GM23338 (cell line): ENCODE measurements around the gene MTHFS. TPM values are rescaled to one million over a fixed set of nuclear protein-coding genes. Genes with fewer than 3 reads are reported as not detected.

ENCODE experiments used
- ATAC-seq: fragments of 200-7000 bp; cut with Tn5 transposase; 3 replicates; pipeline ENCODE4 v1.9.1; 2020
- DNase-seq: peaks from one replicate; pipeline ENCODE4 v3.0.0-alpha.2; 2015; ENCODE audit warnings: low spot score
- H2AFZ ChIP-seq: fragments of 200-600 bp; sonication (generic); 2 replicates; pipeline ENCODE4 v1.8.0; 2016; ENCODE audit warnings: antibody characterized with exemption, mild to moderate bottlenecking, moderate library complexity
- H3F3A ChIP-seq: fragments of 200-600 bp; sonication (generic); replicated peaks from 2 replicates; pipeline ENCODE4 v1.8.0; 2017; ENCODE audit warnings: antibody characterized with exemption, mixed run types, low read depth
- H3K27ac ChIP-seq: fragments of 200-600 bp; sonication (generic); 2 replicates; pipeline ENCODE4 v1.6.1; 2016; ENCODE audit warnings: low read depth
- H3K27me3 ChIP-seq: fragments of 200-600 bp; sonication (generic); 2 replicates; pipeline ENCODE4 v1.8.0; 2016; ENCODE audit warnings: mild to moderate bottlenecking, mixed run types, moderate library complexity; ENCODE audit not compliant: insufficient read depth
- H3K36me3 ChIP-seq: fragments of 200-600 bp; sonication (generic); 2 replicates; pipeline ENCODE4 v1.8.0; 2016; ENCODE audit warnings: mild to moderate bottlenecking; ENCODE audit not compliant: insufficient read depth
- H3K4me1 ChIP-seq: fragments of 200-600 bp; sonication (generic); 2 replicates; pipeline ENCODE4 v1.8.0; 2016; ENCODE audit warnings: mild to moderate bottlenecking, moderate library complexity; ENCODE audit not compliant: insufficient read depth
- H3K4me2 ChIP-seq: fragments of 200-600 bp; sonication (generic); 2 replicates; pipeline ENCODE4 v1.7.1; 2017; ENCODE audit warnings: mixed run types
- H3K4me3 ChIP-seq: fragments of 200-600 bp; sonication (generic); 2 replicates; pipeline ENCODE4 v1.6.1; 2016; ENCODE audit warnings: mixed run types
- H3K79me2 ChIP-seq: fragments of 200-600 bp; sonication (generic); replicated peaks from 2 replicates; pipeline ENCODE4 v1.8.0; 2017; ENCODE audit warnings: mild to moderate bottlenecking; ENCODE audit not compliant: insufficient read depth
- H3K9me2 ChIP-seq: fragments of 200-600 bp; sonication (generic); 2 replicates; pipeline ENCODE4 v1.8.0; 2017; ENCODE audit not compliant: insufficient read depth
- H4K20me1 ChIP-seq: fragments of 200-600 bp; sonication (generic); replicated peaks from 2 replicates; pipeline ENCODE4 v1.8.0; 2017; ENCODE audit warnings: mild to moderate bottlenecking; ENCODE audit not compliant: insufficient read depth
- H3K27ac Mint-ChIP-seq: 2 replicates; pipeline ENCODE4 v1.8.0; 2020; ENCODE audit warnings: inconsistent platforms, mild to moderate bottlenecking, moderate library complexity, mixed read lengths
- H3K27me3 Mint-ChIP-seq: 3 replicates; pipeline ENCODE4 v1.8.0; 2022; ENCODE audit warnings: low read depth, mild to moderate bottlenecking, moderate library complexity, mixed read lengths, inconsistent platforms; ENCODE audit not compliant: insufficient read depth, poor library complexity
- H3K36me3 Mint-ChIP-seq: 3 replicates; pipeline ENCODE4 v1.8.0; 2021; ENCODE audit warnings: low read depth, mild to moderate bottlenecking, inconsistent platforms, moderate library complexity, mixed read lengths
- H3K4me1 Mint-ChIP-seq: 3 replicates; pipeline ENCODE4 v1.8.0; 2020; ENCODE audit warnings: mild to moderate bottlenecking, inconsistent platforms, mixed read lengths
- H3K4me3 Mint-ChIP-seq: 3 replicates; pipeline ENCODE4 v1.8.0; 2021; ENCODE audit warnings: moderate library complexity, mild to moderate bottlenecking, inconsistent platforms, mixed read lengths
- H3K9me3 Mint-ChIP-seq: 3 replicates; pipeline ENCODE4 v1.8.0; 2020; ENCODE audit warnings: moderate library complexity, mild to moderate bottlenecking, inconsistent platforms, mixed read lengths
- CTCF ChIP-seq, 2 experiments: fragments of 200-600 bp in 1 of 2; sonication (generic) in 1 of 2; conservative IDR thresholded peaks; 2 replicates each; pipeline versions ENCODE4 v1.5.1 to v1.6.1; 2016 to 2017; ENCODE audit warnings: antibody characterized with exemption in 2 of 2, low read depth in 2 of 2, mild to moderate bottlenecking in 2 of 2, moderate library complexity in 1 of 2
- EZH2 ChIP-seq: fragments of 200-600 bp; sonication (generic); IDR thresholded peaks from one replicate; pipeline ENCODE4 v1.8.0; 2017; ENCODE audit warnings: antibody characterized with exemption, mild to moderate bottlenecking, low read depth; ENCODE audit not compliant: unreplicated experiment
- EZH2phosphoT487 ChIP-seq: fragments of 200-600 bp; sonication (generic); IDR thresholded peaks from one replicate; pipeline ENCODE4 v1.8.1; 2018; ENCODE audit warnings: antibody characterized with exemption; ENCODE audit not compliant: unreplicated experiment
- NANOG ChIP-seq: IDR thresholded peaks from 2 replicates; pipeline ENCODE4 v1.6.1; 2016; ENCODE audit warnings: antibody characterized with exemption, borderline replicate concordance
- POLR2AphosphoS5 ChIP-seq: IDR thresholded peaks from 2 replicates; pipeline ENCODE4 v1.6.1; 2016; ENCODE audit warnings: antibody characterized with exemption, low read depth
- REST ChIP-seq: IDR thresholded peaks from one replicate; pipeline ENCODE4 v1.6.1; 2018; ENCODE audit warnings: antibody characterized with exemption; ENCODE audit not compliant: unreplicated experiment
- STAT1 ChIP-seq: IDR thresholded peaks from one replicate; pipeline ENCODE4 v1.6.1; 2016; ENCODE audit warnings: antibody characterized with exemption; ENCODE audit not compliant: unreplicated experiment
- ZNF114 ChIP-seq: fragments of 250-450 bp; sonication (Bioruptor Pico); IDR thresholded peaks from 2 replicates; pipeline ENCODE4 v1.5.0; 2020; ENCODE audit warnings: mild to moderate bottlenecking, moderate library complexity
- ZNF462 ChIP-seq: fragments of 250-450 bp; sonication (Bioruptor Pico); IDR thresholded peaks from 2 replicates; pipeline ENCODE4 v1.5.0; 2020; ENCODE audit warnings: mild to moderate bottlenecking, moderate library complexity
- polyA plus RNA-seq: library from polyadenylated mRNA; unstranded; fragments of >200 nt; fragmentation: Nextera tagmentation; extraction: Ambion mirVana; gene quantifications from 2 replicates; pipeline ENCODE4 v1.2.1, GENCODE V29; 2016
- total RNA-seq: library from RNA; depleted of rRNA; stranded (reverse); fragments of >200 nt; shearing (Covaris generic); gene quantifications from 2 replicates; pipeline ENCODE4 v1.2.3, GENCODE V29; 2014

The MTHFS gene
- total and polyA plus RNA-seq, 2 experiments from 2014 or later: 33.2 to 62.0 TPM

- no peak for TF ChIP-seq ZNF462
- TF ChIP-seq ZNF114 (CRISPR knock-in tag): no peak
These were observed 47.0 kb upstream of the MTHFS start (continued) for GRCh38 chr15:79943820-79944219.

- no peaks in the 10 kb centered on the region for H3K4me1 ChIP-seq
- no peak overlapping the region for H3K27ac ChIP-seq
- H3K4me1 Mint-ChIP-seq: no peaks in the 10 kb centered on the region
- TF ChIP-seq CTCF (conservative IDR thresholded peaks at IDR 0.05; ENCODE audit: low read depth in 2 of 2) (no peak), EZH2 (no peak), REST (no peak), ZNF114 (CRISPR knock-in tag) (no peak), NANOG (no peak), POLR2AphosphoS5 (no peak), STAT1 (no peak), EZH2phosphoT487 (no peak)
These were observed 46.1 kb upstream of the MTHFS start for GRCh38 chr15:79942741-79943481.

More at GRCh38 chr15:79942741-79943481, 46.1 kb upstream of the MTHFS start:
- H3K9me2 ChIP-seq: no peaks in the 10 kb centered on the region
- no peaks in the 10 kb centered on the region; the same call in 2 of the 3 replicates for H3K9me3 Mint-ChIP-seq
- H3K27me3 ChIP-seq: no peaks in the 10 kb centered on the region
- peaks cover 2% of the 10 kb centered on the region for H3K27me3 Mint-ChIP-seq
- DNase-seq: no peak
- H3K4me2 ChIP-seq: no peak overlapping the region
- H2AFZ ChIP-seq: no peak overlapping the region
- H3K79me2 ChIP-seq: no peaks in the 10 kb centered on the region
- H3K4me3 ChIP-seq: no peak overlapping the region
- no peak overlapping the region for H3K4me3 Mint-ChIP-seq
- H3F3A ChIP-seq: no peaks in the 10 kb centered on the region
- H3K36me3 Mint-ChIP-seq: no peaks in the 10 kb centered on the region
- no peak for ATAC-seq
- no peaks in the 10 kb centered on the region for H4K20me1 ChIP-seq
- H3K27ac Mint-ChIP-seq: no peak overlapping the region
- no peaks in the 10 kb centered on the region for H3K36me3 ChIP-seq
